ENCODE measurements around the gene TMEM232. TPM values are rescaled to one million over a fixed set of nuclear protein-coding genes. Genes with fewer than 3 reads are reported as not detected.

Gene TMEM232
- total RNA-seq, 2 donors from 2014 or later: 3.9 to 4.2 TPM

GRCh38 chr5:110431603-110432002, 294.9 kb downstream of the TMEM232 start:
- TF ChIP-seq, protein P1, sequence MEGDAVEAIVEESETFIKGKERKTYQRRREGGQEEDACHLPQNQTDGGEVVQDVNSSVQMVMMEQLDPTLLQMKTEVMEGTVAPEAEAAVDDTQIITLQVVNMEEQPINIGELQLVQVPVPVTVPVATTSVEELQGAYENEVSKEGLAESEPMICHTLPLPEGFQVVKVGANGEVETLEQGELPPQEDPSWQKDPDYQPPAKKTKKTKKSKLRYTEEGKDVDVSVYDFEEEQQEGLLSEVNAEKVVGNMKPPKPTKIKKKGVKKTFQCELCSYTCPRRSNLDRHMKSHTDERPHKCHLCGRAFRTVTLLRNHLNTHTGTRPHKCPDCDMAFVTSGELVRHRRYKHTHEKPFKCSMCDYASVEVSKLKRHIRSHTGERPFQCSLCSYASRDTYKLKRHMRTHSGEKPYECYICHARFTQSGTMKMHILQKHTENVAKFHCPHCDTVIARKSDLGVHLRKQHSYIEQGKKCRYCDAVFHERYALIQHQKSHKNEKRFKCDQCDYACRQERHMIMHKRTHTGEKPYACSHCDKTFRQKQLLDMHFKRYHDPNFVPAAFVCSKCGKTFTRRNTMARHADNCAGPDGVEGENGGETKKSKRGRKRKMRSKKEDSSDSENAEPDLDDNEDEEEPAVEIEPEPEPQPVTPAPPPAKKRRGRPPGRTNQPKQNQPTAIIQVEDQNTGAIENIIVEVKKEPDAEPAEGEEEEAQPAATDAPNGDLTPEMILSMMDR (conservative IDR thresholded peaks at IDR 0.05): no peak
- no peak overlapping the region for H3K4me3 Mint-ChIP-seq
- Histone ChIP-seq H3K27ac (ENCODE audit: low read depth, low read length) (no peak overlapping the region), H3K4me1 (ENCODE audit: control insufficient read depth, insufficient read depth, low read length) (no peaks in the 10 kb centered on the region), H3K4me3 (ENCODE audit: low read length) (no peak overlapping the region), H3K36me3 (ENCODE audit: control insufficient read depth, insufficient read depth, low read length) (no peaks in the 10 kb centered on the region), H3K9me3 (ENCODE audit: control insufficient read depth, low read length) (peaks cover 17% of the 10 kb centered on the region), H3K27me3 (ENCODE audit: control insufficient read depth, insufficient read depth, low read length, poor library complexity, severe bottlenecking) (peaks cover 28% of the 10 kb centered on the region), H3K9ac (ENCODE audit: extremely low read depth, low read length, poor library complexity, severe bottlenecking) (no peak overlapping the region)
- peaks cover 21% of the 10 kb centered on the region for H3K27me3 Mint-ChIP-seq (ENCODE audit: insufficient read depth)
- H3K27ac Mint-ChIP-seq: no peak overlapping the region
- H3K9me3 Mint-ChIP-seq: peaks cover 9% of the 10 kb centered on the region
- peaks cover 10% of the 10 kb centered on the region for H3K4me1 Mint-ChIP-seq
- no peak for DNase-seq
- H3K36me3 Mint-ChIP-seq (ENCODE audit: low read depth): no peaks in the 10 kb centered on the region

DNA sequence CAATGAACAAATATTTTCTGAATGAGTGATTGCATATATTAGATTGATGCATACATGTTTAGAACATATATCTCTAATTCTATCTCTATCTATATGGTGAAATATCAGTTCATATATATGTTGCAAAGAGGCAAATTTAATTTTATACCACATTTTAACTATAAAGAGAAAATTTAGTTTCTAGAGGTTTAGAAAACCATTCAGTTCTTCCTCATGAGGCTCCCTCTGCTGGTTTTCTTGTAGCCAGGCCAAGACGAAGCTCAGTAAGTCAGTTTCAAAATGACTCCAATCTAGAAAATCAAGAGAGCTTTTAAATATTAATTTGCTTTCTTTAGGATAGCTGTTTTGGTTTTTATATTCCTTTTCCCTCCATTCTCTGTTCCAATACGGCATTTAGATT, 312.1 kb downstream of the TMEM232 start:
- Mint-ChIP-seq H3K9me3 (no peaks in the 10 kb centered on the region), H3K4me3 (no peak overlapping the region), H3K36me3 (ENCODE audit: low read depth) (no peaks in the 10 kb centered on the region), H3K27ac (no peak overlapping the region), H3K4me1 (peaks cover 24% of the 10 kb centered on the region), H3K27me3 (ENCODE audit: insufficient read depth) (no peaks in the 10 kb centered on the region)
- H3K27me3 ChIP-seq (ENCODE audit: control insufficient read depth, insufficient read depth, low read length, poor library complexity, severe bottlenecking): no peaks in the 10 kb centered on the region
- no peak for DNase-seq
- H3K4me3 ChIP-seq (ENCODE audit: low read length): no peak overlapping the region
- no peak overlapping the region for H3K9ac ChIP-seq (ENCODE audit: extremely low read depth, low read length, poor library complexity, severe bottlenecking)
- no peak overlapping the region for H3K27ac ChIP-seq (ENCODE audit: low read depth, low read length)
- no peaks in the 10 kb centered on the region for H3K36me3 ChIP-seq (ENCODE audit: control insufficient read depth, insufficient read depth, low read length)
- WGBS, 2 experiments (ENCODE audit: insufficient coverage in 1 of 2, insufficient read length in 1 of 2): 42% methylated on average over 1 of the region's 2 CpGs; no CpG with 5 or more reads in 1 of the 2 experiments
- H3K4me1 ChIP-seq (ENCODE audit: control insufficient read depth, insufficient read depth, low read length): peaks cover 2% of the 10 kb centered on the region
- H3K9me3 ChIP-seq (ENCODE audit: control insufficient read depth, low read length): no peaks in the 10 kb centered on the region
- TF ChIP-seq, protein P1 (conservative IDR thresholded peaks at IDR 0.05): peak; percentile 79

DNA sequence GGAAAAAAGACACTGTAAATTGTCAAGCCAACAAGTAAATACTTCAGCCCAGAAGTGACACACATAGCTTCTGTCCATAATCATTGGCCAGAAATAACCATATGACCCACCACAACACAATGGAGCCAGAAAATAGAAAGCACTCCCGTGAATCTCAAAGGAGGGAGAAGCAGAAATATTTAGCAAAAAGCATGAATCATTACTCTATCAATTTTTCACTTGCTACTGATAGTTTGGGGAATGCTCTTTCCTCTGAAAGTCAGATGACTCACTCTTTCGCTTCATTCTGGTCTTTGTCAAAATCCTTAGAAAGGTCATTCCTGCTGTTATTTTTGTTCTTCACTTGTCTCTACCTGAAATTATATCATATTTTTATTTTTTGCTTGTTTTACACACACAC, 312.6 kb downstream of the TMEM232 start:
- Histone ChIP-seq H3K4me3 (ENCODE audit: low read length) (no peak overlapping the region), H3K36me3 (ENCODE audit: control insufficient read depth, insufficient read depth, low read length) (no peaks in the 10 kb centered on the region), H3K9me3 (ENCODE audit: control insufficient read depth, low read length) (no peaks in the 10 kb centered on the region), H3K27ac (ENCODE audit: low read depth, low read length) (no peak overlapping the region), H3K27me3 (ENCODE audit: control insufficient read depth, insufficient read depth, low read length, poor library complexity, severe bottlenecking) (no peaks in the 10 kb centered on the region), H3K9ac (ENCODE audit: extremely low read depth, low read length, poor library complexity, severe bottlenecking) (no peak overlapping the region), H3K4me1 (ENCODE audit: control insufficient read depth, insufficient read depth, low read length) (peaks cover 2% of the 10 kb centered on the region)
- peaks cover 24% of the 10 kb centered on the region for H3K4me1 Mint-ChIP-seq
- no peak overlapping the region for H3K4me3 Mint-ChIP-seq
- H3K36me3 Mint-ChIP-seq (ENCODE audit: low read depth): no peaks in the 10 kb centered on the region
- no peaks in the 10 kb centered on the region for H3K9me3 Mint-ChIP-seq
- H3K27me3 Mint-ChIP-seq (ENCODE audit: insufficient read depth): no peaks in the 10 kb centered on the region
- TF ChIP-seq, protein P1 (conservative IDR thresholded peaks at IDR 0.05): no peak
- H3K27ac Mint-ChIP-seq: no peak overlapping the region
- WGBS, 2 experiments (ENCODE audit: insufficient coverage in 1 of 2, insufficient read length in 1 of 2): 85 to 100% methylated on average over 1 to 2 of the region's 2 CpGs
- DNase-seq: no peak

Data from endodermal cell (in vitro differentiated cells).